HG03066 (cell line): Measurements from ENCODE around the gene HK3.

Experiments
- ATAC-seq: cut with Tn5 transposase; IDR thresholded peaks from one replicate; pipeline ENCODE4 v1.9.1; 2021; ENCODE audit warnings: low read depth; ENCODE audit not compliant: unreplicated experiment

HK3 gene, protein sequence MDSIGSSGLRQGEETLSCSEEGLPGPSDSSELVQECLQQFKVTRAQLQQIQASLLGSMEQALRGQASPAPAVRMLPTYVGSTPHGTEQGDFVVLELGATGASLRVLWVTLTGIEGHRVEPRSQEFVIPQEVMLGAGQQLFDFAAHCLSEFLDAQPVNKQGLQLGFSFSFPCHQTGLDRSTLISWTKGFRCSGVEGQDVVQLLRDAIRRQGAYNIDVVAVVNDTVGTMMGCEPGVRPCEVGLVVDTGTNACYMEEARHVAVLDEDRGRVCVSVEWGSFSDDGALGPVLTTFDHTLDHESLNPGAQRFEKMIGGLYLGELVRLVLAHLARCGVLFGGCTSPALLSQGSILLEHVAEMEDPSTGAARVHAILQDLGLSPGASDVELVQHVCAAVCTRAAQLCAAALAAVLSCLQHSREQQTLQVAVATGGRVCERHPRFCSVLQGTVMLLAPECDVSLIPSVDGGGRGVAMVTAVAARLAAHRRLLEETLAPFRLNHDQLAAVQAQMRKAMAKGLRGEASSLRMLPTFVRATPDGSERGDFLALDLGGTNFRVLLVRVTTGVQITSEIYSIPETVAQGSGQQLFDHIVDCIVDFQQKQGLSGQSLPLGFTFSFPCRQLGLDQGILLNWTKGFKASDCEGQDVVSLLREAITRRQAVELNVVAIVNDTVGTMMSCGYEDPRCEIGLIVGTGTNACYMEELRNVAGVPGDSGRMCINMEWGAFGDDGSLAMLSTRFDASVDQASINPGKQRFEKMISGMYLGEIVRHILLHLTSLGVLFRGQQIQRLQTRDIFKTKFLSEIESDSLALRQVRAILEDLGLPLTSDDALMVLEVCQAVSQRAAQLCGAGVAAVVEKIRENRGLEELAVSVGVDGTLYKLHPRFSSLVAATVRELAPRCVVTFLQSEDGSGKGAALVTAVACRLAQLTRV

DNA sequence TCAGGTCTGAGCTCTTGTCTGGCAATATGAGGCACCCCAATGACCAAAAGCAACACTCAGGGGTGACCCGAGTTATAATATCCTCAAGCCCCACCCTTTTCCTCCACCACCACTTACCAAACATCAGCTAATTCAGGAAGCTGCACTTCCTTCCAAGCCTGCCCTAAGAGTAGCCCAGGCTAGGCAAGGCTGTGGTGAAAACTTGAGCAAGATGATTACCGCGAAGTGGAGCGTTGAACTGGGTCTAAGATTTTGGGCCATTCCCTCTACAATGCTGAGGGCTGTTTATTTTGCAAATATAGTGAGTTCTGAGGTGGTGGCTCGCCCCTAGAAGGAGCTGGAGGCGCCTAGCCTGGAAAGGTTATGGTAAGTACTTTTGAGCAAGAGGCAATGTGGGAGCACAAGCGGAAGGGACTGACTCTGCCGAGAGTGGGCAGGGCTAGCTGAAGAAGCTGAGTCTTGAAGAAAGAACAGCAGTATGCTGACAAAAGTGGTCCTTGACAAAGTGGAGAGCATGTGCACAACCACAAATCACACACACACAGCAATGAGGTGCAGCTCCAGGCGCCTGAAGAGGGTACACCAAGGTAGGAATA lies at the start of gene HK3:
Gene HK3, minus strand, starts transcription at position 51 of the 596 bp plus-strand sequence. CDS start 3,187 bp downstream, outside the sequence.
- no peak for ATAC-seq

DNA sequence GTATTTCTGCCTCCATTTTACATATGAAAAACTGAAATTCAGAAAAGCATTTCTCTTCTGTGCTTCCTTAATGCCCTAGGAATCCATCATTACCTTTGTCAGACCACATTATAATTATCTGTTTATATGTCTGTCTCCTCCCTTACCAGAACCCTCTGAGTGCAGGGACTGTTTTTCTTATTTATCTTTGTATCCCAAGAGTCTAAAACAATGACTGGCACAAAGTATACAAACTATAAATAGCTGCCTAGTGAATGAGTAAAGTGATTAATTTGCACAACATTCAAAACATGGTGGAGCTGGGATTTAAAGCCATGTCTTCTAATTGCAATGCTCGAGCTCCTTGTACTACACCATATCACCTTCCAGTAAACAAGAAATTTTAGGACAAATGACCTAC lies 49.3 kb upstream of the HK3 start:
- no peak for ATAC-seq

DNA sequence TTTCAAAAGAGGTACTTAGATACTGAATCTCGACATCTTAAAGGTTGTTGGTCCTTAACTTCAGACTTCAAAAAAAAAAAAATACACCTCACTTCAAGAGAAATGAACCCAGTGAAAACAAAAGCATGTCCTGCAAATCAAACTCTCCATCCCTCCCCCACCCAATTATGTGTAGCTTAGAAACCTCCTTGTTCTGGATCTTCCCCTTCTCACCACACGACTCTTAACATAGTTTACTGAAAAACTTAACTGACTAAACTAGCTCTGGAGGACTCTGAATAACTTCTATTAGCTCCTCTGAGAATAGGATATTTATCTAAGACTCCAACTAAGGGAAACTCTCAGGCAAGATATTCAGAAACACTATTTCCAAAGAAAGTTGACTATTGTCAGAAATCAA lies 48.7 kb upstream of the HK3 start:
- no peak for ATAC-seq

DNA sequence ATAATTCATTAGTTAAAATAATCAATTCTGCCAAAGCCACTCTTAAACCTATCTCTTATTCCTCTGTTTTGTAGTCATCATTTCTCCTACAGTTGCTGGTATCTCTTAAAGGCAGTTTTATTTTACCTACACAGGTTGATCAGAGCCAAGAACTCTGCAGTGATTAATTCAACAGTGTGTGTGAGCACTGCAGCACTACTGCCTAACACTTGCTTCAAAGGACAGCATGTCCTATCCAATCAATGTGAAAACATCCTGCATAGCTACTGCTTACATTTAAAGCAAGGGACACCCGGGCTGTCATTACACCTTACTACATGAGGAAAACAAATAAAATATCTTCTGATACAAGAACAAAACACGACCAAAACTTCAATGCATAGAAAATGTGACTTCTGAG lies 45.1 kb upstream of the HK3 start:
- no peak for ATAC-seq

DNA sequence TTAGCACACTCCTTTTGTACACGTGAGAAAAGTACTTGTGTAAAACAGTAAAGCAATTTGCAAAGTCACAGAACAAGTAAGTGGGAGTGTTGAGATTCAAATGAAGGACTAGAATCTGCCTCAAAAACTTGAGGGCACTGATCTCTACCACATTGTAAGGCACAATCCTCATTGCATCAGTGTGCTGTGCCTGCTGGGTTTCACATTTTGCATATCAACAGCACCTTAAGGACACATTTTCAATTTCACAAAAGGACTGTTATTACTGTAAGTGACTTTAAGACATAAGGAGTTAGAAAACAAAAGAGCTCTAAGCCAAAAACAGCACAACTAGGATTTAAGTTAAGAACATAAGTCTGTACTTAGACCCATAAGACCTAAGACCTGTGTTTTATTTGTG lies 44.7 kb upstream of the HK3 start:
- ATAC-seq = no peak

DNA sequence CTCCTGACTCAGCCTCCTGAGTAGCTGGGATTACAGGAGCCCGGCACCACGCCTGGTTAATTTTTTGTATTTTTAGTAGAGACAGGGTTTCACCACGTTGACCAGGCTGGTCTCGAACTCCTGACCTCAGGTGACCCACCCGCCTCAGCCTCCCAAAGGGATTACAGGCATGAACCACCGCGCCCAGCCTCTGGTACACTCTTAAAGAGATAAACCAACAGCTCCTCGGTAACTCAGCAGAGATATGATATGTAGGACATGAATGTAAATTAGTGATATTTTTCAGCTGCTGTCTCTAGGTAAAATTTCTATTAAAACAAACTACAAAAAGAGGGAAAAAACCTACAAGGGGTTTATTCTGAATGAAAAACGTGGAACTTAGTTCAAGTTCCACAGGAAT lies 42.8 kb upstream of the HK3 start:
- no peak for ATAC-seq

DNA sequence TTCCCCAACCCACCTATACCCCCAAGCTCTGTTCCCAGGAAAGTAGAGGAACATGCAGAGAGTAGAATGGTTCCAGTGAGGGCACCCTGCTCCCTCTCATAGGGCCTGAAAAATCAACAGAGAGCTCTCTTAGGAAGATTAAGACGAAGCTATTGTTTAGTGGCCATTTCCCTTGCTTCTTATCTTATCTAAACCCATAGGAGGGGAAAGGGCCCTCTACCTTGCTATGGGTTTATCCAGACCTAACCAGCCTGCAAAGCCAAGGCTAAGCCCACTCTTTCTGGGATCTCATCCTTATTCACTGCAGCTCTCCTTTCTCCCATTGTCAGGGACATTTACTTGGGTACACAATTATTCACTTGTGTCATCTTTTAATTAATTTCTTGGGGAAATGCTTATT lies 39.3 kb upstream of the HK3 start:
- no peak for ATAC-seq

DNA sequence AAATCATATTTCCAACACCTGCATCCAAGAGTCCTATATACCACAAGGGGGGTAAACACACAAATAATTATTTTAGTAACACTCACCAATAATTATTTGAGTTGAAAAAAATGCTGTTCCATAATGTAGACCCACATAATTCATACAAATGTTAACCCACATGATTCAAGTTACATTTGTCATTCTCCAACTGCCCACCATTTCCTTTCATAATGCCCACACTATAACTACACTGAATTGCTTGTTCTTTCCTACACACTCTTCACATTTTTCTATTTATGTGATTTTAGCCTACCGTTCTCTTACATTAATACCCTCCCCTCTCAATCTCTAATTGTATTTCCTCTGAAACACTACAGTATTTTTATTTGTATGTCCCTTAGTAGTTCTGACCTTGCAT lies 35.9 kb upstream of the HK3 start:
- no peak for ATAC-seq

DNA sequence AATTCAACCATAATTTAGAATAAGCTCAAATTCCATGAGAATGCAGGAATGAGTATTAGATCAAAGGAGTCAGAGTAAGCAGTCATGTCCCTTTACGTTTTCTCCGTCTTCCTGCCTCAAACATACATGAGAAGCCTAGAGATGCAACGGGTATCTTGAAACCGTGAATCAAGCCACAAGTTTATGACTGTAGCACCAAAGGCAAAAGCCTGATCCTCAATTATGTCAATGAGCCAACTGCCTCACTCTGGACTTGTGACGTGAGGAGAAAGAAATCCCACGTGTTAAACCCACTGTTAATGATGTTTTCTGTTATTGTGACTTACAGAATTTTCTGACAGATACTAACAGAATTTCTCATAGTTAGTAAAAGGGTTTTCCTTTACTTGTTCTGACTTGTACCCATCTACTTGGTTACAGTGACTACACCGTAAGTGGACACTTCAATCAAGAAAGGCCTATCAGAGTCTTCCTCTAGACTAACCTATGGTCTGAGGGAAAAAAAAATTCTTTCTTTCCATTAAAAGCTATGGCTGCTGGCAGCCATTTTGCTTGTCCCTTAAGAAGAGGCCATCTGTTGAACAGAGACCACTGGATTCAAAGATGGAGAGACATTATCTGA lies 35.3 kb upstream of the HK3 start:
- no peak for ATAC-seq

DNA sequence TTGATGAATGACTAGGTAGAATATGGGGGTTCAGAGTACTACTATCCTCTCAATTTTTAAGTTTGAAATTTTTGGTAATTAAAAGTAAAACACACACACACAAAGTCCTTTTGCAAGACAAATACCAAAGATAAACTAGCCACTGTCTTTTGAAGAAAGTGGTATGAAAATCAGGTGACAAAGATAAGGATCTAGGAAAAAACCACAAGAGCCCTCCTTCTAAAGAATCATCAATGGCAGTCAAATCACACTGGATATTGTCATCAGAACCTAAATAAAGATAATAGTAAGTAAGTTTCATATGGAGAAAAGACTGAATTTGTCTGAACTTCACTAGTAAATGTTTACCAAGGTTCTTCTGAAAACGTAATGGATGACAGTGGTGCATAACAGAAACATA lies 30.5 kb upstream of the HK3 start:
- ATAC-seq = no peak

DNA sequence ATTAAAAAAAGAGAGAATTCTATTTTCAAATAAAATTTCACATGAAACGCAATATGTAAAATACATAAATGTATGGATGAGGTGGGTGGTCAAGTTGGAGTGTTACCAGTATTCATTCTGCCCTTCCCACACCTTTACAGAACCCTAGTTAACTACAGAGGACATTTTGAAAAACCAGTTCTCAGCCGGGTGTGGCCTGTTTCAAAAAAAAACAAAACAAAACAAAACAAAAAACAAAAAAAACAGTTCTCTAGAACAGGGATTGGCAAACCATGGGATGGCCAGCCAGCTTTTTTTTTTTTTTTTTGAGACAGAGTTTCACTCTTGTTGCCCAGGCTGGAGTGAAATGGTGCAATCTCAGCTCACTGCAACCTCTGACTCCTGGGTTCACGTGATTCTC lies 28.4 kb upstream of the HK3 start:
- ATAC-seq = no peak

DNA sequence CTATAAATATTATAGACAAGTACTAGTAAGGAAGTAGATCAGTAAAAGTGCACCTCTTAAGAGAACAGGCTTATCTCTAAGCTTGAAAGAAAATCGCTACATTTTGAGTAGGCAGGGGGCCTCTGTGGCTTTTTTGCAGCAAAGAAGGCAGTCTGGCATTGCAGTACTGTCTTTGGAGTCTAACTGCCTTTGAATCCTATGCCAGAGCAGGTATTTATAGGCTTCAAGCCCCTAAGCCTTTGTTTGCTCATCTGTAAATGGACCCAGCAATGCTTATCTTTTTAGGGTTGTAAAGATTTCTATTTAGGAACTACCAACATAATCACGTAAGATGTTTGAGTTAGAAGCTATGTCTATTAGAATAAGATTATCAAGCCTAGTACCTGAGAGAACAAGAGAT lies 23.7 kb upstream of the HK3 start:
- ATAC-seq = no peak

DNA sequence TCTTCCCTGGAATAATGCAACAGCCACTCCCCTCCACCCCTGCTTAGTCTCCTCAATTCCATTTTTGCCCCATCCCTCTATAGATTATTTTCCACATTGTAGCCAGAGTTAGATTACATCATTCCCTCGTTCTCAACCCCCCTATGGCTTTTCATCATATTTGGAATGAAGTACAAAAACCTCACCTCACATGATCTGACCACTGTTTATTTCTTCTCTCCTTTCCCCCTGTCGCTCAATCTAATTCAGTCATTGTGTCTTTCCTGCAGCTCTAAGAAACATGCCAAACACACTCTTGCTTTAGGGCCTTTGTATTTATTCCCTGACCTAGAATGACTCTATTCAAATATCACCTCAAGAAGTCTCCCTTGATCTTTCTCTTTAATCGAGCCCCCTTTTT lies 22.6 kb upstream of the HK3 start:
- ATAC-seq = no peak

DNA sequence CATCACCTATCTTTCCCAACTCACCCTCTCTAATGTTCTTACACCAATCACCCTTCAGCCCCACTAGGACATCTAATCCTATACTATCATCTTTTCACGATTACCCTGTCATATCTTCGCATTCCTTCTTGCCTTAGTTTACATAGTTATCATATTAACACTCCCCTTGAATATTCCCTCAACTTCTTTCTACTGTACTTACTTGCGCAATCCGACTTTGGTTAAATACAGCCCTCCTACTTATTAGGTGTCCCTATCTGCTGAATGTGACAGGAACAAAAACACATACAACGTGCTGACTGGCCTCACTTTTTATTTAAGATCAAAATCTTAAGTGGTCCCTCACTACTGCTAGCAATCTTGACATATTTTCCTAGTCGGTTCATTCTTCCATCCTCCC lies 19.5 kb upstream of the HK3 start:
- no peak for ATAC-seq

DNA sequence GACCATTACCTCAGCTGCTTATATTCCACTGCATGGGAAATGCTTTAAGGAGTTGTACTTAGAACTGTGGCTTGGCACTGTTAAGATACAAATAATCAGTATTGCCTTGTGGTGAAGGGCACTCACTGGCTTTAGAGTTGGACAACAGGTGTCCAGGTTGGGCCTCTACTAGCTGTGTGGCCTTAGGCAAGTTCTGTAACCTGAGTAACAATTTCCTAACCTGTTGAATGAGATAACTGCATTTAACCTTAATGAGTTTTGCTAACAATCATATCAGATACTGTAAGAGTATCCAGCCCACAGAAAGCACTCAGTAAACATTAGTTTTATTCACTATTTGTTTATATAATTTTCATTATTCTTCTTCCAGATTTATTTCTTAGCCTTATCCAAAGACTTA lies 17.2 kb upstream of the HK3 start:
- ATAC-seq = no peak

DNA sequence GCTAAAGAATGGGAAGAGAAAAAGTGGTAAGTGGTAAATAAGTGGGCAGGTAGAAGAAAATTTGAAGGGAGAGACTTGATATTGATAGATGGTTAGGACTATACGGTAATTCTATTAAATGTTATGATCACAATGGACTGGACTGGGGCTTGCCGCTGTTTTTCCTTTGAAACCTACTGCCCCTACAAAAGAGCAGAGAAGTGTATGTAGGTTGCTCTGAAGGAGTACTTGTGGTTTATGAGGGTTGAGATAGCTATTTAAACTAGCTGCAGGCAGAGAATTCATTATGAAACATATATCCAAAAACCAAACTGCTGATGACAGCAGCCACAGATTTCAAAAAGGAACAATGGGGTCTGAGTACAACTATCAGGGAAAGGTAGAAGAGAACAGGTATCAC lies 16.8 kb upstream of the HK3 start:
- no peak for ATAC-seq

DNA sequence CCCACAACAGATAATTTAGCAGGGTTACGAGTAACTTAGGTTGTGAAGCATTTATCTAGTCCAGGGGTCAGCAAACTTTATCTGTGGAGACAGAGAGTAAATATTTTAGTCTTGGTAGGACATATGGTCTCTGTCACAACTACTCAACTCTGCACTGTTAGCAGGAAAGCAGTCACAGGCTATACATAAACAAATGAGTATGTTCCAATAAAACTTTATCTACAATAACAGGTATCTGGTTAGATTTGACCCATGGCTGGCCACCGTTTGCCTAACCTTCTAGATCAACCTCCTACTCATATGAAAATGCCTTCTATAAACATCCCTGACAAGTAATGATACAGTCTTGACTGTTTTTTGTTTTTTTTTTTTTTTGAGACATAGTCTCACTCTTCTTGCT lies 13.0 kb upstream of the HK3 start:
- no peak for ATAC-seq

DNA sequence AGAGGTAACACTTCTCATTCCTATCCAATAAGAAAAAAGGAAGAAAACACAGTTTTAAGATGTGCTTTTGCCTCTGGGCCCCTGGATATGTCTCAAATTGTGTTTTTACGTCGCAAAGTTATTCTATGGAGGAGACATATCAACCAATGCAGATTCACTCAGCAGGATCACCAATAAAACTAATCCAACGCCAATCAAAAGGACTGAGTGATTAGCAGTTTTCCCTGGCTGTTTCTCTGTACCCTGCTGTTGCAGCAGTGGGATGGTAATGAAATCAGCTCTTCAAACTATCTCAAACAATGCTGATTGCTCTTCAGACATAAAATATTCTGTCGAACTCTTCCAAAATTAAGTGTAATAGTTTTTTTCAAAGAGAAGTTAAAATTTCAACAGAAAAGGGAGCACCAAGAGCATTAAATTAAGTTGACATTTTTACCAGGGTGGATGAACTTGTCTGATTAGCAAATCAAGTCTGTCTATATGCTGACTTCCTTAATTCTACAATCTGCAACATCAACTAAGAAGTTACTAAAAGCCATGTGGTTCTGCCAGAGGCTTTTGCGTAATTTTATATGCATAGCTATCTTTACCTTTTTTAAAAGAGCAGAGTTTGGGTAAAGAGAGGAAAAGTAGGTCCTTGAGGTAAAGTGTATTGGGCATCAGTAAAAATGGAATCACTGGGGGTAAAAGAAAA lies 9.7 kb upstream of the HK3 start:
- ATAC-seq = no peak

DNA sequence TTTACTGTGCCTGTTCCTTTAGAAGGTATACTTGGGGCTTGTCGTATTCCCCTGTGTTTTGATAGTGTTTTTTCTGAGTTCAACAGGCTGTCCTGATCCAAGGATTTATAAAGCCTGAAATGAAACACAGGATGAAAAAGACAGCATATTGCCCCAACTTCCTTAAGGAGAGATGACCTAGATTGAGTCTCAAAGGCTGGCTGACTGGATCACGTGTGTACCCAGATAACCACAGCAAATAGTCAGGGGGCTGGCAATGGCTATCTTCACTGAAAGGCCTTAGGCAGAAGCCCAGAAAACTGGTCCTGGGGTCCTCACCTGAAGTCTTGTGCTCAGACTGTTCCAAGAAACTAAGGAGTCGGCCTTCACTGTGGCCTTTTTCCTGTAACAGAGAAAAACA lies 7.7 kb upstream of the HK3 start:
- ATAC-seq = no peak

DNA sequence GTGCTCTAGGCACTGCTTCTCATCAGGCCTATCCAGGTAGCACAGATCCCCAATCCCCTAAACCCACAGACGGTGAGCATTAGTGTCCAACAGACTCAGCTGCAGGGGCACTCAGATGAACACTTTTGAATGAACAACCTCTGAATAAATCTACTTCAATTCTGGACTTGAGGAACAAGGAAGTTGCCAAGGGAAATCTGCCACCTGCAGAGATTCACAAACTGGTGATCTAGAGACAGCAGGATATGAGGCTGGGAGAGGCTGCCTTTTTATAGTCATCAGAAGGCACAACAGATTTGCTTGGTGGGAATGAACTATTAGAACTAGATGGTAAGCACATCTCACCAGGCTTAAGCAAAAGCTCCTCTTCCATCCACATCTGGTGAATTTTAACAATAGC lies 7.0 kb upstream of the HK3 start:
- ATAC-seq = no peak
